Bronchial epithelial cell (primary cell): ENCODE data around the gene TOGARAM2. TPM values are rescaled to one million over a fixed set of nuclear protein-coding genes. Genes with fewer than 3 reads are reported as not detected.

Source experiments
- DNase-seq: peaks from one replicate; pipeline ENCODE4 v3.0.0-alpha.2; 2010; ENCODE audit warnings: low read depth
- FAIRE-seq: peaks from 2 replicates; lab custom pipeline; 2011; peaks lifted over from hg19 to GRCh38; lab: Jason Lieb, UNC
- H3K27me3 ChIP-seq: 2 replicates; pipeline ENCODE4 v1.5.1; 2011; ENCODE audit warnings: low read length; ENCODE audit not compliant: control insufficient read depth, insufficient read depth
- H3K36me3 ChIP-seq: 2 replicates; pipeline ENCODE4 v1.5.1; 2011; ENCODE audit warnings: low read length; ENCODE audit not compliant: control insufficient read depth, insufficient read depth
- H3K4me3 ChIP-seq: 2 replicates; pipeline ENCODE4 v1.5.1; 2011; ENCODE audit warnings: mild to moderate bottlenecking, low read depth, low read length, control low read depth
- total RNA-seq: library from RNA; depleted of rRNA; stranded (reverse); fragments of >200 nt; gene quantifications from 2 replicates; pipeline ENCODE4 v1.2.1, GENCODE V29; 2014
- TF ChIP-seq, protein P1 (sequence below): IDR thresholded peaks from 2 replicates; pipeline ENCODE4 v1.5.1; 2011; ENCODE audit warnings: mild to moderate bottlenecking, moderate library complexity, low read length, control low read depth, inconsistent platforms; ENCODE audit not compliant: insufficient read depth, severe bottlenecking

Gene TOGARAM2
- total RNA-seq, 1 donor from 2014 or later = not detected

DNA sequence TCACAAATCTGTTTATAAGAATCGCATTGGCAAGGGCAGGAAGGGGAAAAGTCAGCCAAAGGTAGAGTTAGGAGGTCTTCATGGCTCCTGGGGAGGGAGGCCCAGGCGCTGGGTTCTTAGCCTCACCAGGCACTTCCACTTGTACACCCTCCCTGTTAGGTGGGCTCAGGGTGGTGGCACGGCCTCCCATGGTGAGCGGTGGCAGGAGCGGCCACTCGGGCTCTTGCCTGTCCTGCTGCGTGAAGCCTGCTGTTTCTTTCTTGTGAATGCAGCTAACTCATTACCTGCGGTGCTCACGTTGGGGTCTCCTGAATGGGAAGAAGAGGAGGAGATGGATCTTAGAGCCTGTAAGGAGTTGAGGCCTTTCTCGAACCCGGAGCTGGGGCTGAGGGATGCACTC is 40.8 kb downstream of the TOGARAM2 start:
- FAIRE-seq = no peak
- Histone ChIP-seq H3K27me3 (no peaks in the 10 kb centered on the region), H3K4me3 (no peak overlapping the region), H3K36me3 (no peaks in the 10 kb centered on the region)
- TF ChIP-seq, protein P1, sequence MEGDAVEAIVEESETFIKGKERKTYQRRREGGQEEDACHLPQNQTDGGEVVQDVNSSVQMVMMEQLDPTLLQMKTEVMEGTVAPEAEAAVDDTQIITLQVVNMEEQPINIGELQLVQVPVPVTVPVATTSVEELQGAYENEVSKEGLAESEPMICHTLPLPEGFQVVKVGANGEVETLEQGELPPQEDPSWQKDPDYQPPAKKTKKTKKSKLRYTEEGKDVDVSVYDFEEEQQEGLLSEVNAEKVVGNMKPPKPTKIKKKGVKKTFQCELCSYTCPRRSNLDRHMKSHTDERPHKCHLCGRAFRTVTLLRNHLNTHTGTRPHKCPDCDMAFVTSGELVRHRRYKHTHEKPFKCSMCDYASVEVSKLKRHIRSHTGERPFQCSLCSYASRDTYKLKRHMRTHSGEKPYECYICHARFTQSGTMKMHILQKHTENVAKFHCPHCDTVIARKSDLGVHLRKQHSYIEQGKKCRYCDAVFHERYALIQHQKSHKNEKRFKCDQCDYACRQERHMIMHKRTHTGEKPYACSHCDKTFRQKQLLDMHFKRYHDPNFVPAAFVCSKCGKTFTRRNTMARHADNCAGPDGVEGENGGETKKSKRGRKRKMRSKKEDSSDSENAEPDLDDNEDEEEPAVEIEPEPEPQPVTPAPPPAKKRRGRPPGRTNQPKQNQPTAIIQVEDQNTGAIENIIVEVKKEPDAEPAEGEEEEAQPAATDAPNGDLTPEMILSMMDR = no peak
- no peak for DNase-seq

DNA sequence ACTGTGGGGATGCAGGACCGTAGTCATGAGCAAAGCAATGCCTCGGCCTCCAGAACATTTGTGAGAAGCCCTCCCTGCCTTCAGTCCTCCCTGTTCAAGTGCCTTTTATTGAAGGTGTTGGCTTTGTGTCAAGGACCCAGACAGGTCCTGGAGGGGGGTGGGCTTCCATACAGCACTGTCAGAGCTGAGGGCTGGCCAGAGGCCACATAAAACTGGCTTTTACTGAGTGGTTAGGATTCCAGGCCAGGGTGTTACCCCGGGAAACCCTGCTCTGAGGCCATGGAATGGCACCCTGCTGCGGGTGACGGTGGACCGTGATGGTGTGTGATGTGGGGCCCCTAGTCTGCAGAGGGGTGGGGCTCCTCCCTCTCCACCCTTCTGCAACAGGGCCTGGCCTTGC is 41.6 kb downstream of the TOGARAM2 start:
- TF ChIP-seq, protein P1 = no peak
- no peak overlapping the region for H3K4me3 ChIP-seq
- no peak for DNase-seq
- no peak for FAIRE-seq
- no peaks in the 10 kb centered on the region for H3K36me3 ChIP-seq
- H3K27me3 ChIP-seq = no peaks in the 10 kb centered on the region

DNA sequence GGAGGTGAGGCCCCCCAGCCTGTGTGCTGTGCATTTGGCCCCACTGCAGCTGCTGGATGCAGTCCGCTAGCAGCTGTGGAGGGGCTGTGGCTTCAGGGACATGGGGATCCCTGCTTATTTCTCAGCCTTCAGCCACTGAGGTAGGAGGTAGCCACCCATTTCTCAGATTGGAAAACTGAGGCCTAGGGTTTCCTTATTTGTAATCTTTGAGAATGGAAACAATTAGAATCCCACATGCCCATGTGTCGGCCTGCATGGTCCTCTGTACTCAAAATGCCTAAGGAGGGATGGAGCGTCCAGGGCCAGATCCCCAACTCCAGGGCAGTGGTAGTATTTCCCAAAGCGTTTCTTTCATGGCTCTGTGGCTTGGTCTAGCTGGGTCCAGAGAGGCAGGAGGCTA is 42.1 kb downstream of the TOGARAM2 start:
- Histone ChIP-seq H3K36me3 (no peaks in the 10 kb centered on the region), H3K27me3 (no peaks in the 10 kb centered on the region), H3K4me3 (no peak overlapping the region)
- TF ChIP-seq, protein P1 = no peak
- DNase-seq (no peak), FAIRE-seq (no peak)

DNA sequence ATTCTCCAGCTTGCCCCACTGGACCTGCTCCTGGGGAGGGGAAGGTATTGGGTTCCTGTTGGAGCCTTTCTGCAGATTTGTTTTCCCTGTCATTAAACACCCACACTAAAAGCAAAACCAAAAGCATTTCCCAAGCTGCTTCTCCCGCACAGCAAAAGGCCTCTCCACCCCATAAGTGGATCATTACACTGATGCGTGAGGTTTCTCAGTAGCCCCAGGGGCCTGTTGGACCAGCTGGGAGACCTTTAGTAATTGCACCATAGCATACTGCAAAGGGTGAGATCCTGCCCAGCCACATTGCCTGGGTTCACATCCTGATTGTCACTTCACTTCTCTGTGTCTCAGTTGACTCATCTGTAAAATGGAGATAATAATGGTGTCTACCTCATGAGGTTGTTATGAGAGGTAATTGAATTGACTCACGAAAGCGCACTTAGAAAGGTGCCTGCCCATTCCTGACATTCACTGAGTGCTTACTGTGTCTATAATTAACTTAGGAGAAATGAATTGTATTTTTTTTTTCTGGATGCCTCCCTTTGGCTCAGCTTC is 43.9 kb downstream of the TOGARAM2 start:
- FAIRE-seq (peak; percentile 83), DNase-seq (no peak)
- no peak overlapping the region for H3K4me3 ChIP-seq
- H3K36me3 ChIP-seq = no peaks in the 10 kb centered on the region
- TF ChIP-seq, protein P1 = no peak
- no peaks in the 10 kb centered on the region for H3K27me3 ChIP-seq

DNA sequence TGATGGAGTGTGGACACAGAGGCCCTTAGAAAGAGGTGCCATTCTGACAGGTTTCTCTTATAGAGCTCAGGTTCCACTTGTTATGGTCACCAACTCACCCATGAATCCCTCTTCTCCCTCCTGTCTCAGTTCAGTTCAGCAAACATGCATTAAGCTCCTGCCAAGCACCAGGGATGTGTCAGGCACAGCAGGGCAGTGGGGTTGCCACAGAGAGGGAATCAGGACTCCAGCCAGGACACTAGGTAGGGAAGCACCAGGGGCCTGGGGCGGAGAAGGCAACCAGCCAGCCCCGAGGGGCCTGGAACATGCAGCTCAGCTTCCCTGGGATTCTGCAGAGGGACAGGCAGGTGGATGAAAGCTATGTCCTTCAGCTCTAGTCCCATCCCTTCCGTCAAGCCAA is 44.6 kb downstream of the TOGARAM2 start:
- no peaks in the 10 kb centered on the region for H3K36me3 ChIP-seq
- FAIRE-seq (peak; percentile 28), DNase-seq (no peak)
- H3K27me3 ChIP-seq = no peaks in the 10 kb centered on the region
- TF ChIP-seq, protein P1 = no peak
- H3K4me3 ChIP-seq = no peak overlapping the region

DNA sequence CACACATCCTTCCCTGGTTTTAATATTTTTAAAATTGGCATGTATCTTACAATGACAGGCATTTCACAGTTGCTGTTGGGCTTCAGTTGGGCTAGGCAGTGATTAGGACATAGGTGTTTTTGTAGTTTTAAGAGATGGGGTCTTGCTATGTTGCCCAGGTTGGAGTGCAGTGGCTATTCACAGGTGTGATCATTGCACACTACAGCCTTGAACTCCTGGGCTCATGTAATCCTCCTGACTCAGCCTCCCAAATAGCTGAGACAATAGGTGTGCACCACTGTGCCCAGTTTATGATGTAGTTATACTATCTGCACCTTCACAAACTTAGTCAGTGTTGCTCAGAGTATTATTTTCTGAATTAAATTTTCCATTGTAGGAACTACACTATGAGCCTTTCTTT is 49.9 kb downstream of the TOGARAM2 start:
- DNase-seq (no peak), FAIRE-seq (peak; percentile 55)
- Histone ChIP-seq H3K4me3 (no peak overlapping the region), H3K36me3 (no peaks in the 10 kb centered on the region), H3K27me3 (no peaks in the 10 kb centered on the region)
- TF ChIP-seq, protein P1 = no peak
